KMS-11 (cell line): ENCODE data around the gene FGGY.

ENCODE experiments used
- H2AFZ ChIP-seq: fragments of 200-600 bp; sonication (generic); 2 replicates; pipeline ENCODE4 v1.6.1; 2016; ENCODE audit warnings: antibody characterized with exemption, mixed run types, low read depth
- H3K27ac ChIP-seq: fragments of 200-600 bp; sonication (generic); 2 replicates; pipeline ENCODE4 v1.6.1; 2016; ENCODE audit warnings: mild to moderate bottlenecking, mixed run types
- H3K27me3 ChIP-seq: fragments of 200-600 bp; sonication (generic); 2 replicates; pipeline ENCODE4 v1.6.1; 2017; ENCODE audit warnings: mild to moderate bottlenecking, low read depth, mixed run types, moderate library complexity; ENCODE audit not compliant: insufficient read depth
- H3K36me3 ChIP-seq: fragments of 200-600 bp; sonication (generic); 2 replicates; pipeline ENCODE4 v1.6.1; 2017; ENCODE audit warnings: mild to moderate bottlenecking, mixed run types; ENCODE audit not compliant: insufficient read depth
- H3K4me1 ChIP-seq: fragments of 200-600 bp; sonication (generic); 2 replicates; pipeline ENCODE4 v1.6.1; 2016; ENCODE audit warnings: mild to moderate bottlenecking, low read depth, mixed run types; ENCODE audit not compliant: poor library complexity, severe bottlenecking
- H3K4me2 ChIP-seq: fragments of 200-600 bp; sonication (generic); 2 replicates; pipeline ENCODE4 v1.7.0; 2016; ENCODE audit warnings: mild to moderate bottlenecking, mixed run types
- H3K4me3 ChIP-seq: fragments of 200-600 bp; sonication (generic); IDR thresholded peaks from 2 replicates; pipeline ENCODE4 v1.6.1; 2017; ENCODE audit warnings: low read depth, low read length, mixed read lengths; ENCODE audit not compliant: insufficient read depth
- H3K79me2 ChIP-seq: fragments of 200-600 bp; sonication (generic); 2 replicates; pipeline ENCODE4 v1.6.1; 2016; ENCODE audit warnings: low read depth, mixed run types; ENCODE audit not compliant: insufficient read depth
- H3K9ac ChIP-seq: fragments of 200-600 bp; sonication (generic); 2 replicates; pipeline ENCODE4 v1.6.1; 2016; ENCODE audit warnings: mild to moderate bottlenecking, mixed run types
- H4K20me1 ChIP-seq: fragments of 200-600 bp; sonication (generic); 2 replicates; pipeline ENCODE4 v1.6.1; 2016; ENCODE audit warnings: mild to moderate bottlenecking, mixed run types; ENCODE audit not compliant: insufficient read depth
- TF ChIP-seq, protein P1 (sequence below): fragments of 200-600 bp; sonication (generic); conservative IDR thresholded peaks from 2 replicates; pipeline ENCODE4 v1.6.1; 2017; ENCODE audit warnings: low read depth, mild to moderate bottlenecking, antibody characterized with exemption, low read length, moderate library complexity, mixed read lengths

Gene FGGY

DNA sequence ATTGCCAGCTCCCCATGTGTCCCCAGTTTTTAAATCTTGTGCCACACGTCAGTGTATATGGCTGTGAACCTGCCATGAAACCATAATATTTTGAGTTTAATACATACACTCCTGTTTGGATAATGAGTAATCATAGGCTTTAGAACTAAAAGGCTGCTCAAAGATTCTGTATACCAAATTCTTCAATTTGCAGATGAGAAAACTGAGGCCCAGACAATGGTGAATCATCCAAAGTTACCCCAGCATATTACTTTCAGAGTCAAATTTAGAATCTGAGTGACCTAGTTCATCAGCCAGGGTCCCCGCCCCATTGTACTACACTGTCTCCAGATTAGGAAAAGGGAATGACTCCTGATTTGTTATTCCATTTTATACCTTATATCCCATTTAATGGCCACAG lies 224.6 kb downstream of the FGGY start:
- Histone ChIP-seq H3K4me2 (no peak overlapping the region), H3K9ac (no peak overlapping the region), H3K36me3 (no peaks in the 10 kb centered on the region), H2AFZ (no peak overlapping the region), H3K4me3 (no peak overlapping the region), H4K20me1 (no peaks in the 10 kb centered on the region), H3K27ac (no peak overlapping the region), H3K79me2 (no peaks in the 10 kb centered on the region), H3K4me1 (no peaks in the 10 kb centered on the region), H3K27me3 (no peaks in the 10 kb centered on the region)
- TF ChIP-seq, protein P1, sequence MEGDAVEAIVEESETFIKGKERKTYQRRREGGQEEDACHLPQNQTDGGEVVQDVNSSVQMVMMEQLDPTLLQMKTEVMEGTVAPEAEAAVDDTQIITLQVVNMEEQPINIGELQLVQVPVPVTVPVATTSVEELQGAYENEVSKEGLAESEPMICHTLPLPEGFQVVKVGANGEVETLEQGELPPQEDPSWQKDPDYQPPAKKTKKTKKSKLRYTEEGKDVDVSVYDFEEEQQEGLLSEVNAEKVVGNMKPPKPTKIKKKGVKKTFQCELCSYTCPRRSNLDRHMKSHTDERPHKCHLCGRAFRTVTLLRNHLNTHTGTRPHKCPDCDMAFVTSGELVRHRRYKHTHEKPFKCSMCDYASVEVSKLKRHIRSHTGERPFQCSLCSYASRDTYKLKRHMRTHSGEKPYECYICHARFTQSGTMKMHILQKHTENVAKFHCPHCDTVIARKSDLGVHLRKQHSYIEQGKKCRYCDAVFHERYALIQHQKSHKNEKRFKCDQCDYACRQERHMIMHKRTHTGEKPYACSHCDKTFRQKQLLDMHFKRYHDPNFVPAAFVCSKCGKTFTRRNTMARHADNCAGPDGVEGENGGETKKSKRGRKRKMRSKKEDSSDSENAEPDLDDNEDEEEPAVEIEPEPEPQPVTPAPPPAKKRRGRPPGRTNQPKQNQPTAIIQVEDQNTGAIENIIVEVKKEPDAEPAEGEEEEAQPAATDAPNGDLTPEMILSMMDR, result no peak

DNA sequence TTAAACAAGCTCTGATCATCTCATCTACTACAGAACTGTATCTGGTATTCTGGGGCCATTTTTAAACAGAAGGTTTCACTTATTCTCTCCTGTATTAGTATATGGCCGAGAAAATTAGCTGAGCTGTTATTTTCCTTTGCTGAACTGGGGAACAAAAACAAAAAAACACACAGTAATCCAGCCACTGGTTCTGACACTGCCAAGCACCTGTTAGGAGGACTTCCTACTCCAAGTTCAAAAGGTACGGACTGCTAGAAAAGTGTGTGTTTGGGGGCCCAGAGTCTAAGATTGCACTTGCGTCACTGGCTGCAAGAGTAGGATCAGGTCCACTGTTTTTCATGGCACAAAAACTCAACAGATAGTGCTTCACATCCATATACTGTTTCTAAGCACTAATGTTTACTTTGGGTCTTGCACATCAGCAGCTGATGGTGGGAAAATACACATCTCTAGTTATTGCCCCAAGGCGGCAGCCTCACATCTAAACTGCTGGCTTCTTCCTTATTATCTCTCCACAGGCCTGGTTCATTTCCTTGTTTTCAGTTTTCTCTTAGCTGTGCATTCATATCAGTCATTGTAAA lies 226.1 kb downstream of the FGGY start:
- H3K27me3 ChIP-seq, result no peaks in the 10 kb centered on the region
- no peak overlapping the region for H3K9ac ChIP-seq
- no peaks in the 10 kb centered on the region for H3K79me2 ChIP-seq
- no peak overlapping the region for H3K4me3 ChIP-seq
- H2AFZ ChIP-seq, result no peak overlapping the region
- H4K20me1 ChIP-seq, result no peaks in the 10 kb centered on the region
- no peaks in the 10 kb centered on the region for H3K36me3 ChIP-seq
- H3K27ac ChIP-seq, result no peak overlapping the region
- TF ChIP-seq, protein P1, result no peak
- H3K4me2 ChIP-seq, result no peak overlapping the region
- H3K4me1 ChIP-seq, result no peaks in the 10 kb centered on the region

DNA sequence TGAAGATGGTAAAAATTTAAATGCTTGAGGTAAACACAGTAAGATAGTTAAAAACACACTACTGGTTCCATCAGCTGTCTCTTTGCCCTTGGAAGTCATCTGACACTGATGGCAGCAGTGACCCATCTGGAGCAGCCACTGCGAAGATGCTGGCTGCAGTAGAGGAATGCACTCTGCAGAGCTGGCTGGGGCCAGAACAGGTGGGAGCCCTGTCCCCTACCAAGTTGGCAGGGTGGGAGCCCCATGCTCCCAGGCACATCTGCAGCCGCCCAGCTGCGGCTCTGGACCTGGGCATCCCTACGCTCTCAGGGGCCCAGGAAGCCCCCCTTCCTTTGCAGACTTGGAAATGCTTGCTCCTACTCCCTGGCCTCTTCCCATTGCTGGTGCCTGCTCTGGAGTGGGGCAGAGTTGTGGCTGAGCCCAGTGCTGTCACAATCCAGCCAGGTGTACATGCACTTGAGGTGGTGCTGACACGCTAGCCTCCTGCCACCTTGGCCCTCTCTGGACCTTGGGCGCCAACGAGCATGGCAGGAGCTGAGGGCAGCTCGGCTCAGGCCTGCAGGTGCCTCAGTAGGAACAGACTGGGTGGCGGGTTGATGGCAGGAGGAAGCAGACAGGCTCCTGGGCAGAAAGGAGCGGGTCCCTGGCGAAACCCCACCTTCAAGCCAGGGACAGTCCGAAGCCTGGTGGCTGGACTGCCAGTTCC lies 227.0 kb downstream of the FGGY start:
- H3K36me3 ChIP-seq, result no peaks in the 10 kb centered on the region
- no peaks in the 10 kb centered on the region for H3K4me1 ChIP-seq
- H3K4me2 ChIP-seq, result no peak overlapping the region
- H3K27ac ChIP-seq, result no peak overlapping the region
- TF ChIP-seq, protein P1, result no peak
- H3K27me3 ChIP-seq, result no peaks in the 10 kb centered on the region
- no peak overlapping the region for H3K4me3 ChIP-seq
- H3K79me2 ChIP-seq, result no peaks in the 10 kb centered on the region
- H3K9ac ChIP-seq, result no peak overlapping the region
- H2AFZ ChIP-seq, result no peak overlapping the region
- H4K20me1 ChIP-seq, result no peaks in the 10 kb centered on the region

DNA sequence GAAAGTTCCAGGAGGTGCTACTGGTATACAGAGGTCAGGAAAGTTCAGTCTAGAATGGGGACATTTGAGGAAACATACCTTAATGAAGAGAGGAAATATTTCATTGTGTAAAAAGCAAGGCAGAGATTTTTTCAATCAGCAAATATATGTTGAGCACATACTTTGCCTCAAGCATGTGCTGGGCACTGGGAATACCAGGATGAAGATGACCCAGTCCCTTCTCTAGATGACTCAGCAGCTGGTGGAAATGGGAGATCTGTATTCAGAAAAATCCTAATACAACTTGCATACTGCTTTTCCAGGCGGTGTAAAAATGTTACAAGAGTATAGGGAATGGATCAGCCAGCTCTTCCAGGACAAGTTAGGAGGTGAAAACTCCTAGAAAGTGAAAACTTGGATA lies 229.3 kb downstream of the FGGY start:
- H3K4me3 ChIP-seq, result no peak overlapping the region
- H3K79me2 ChIP-seq, result no peaks in the 10 kb centered on the region
- TF ChIP-seq, protein P1, result no peak
- H3K4me1 ChIP-seq, result no peaks in the 10 kb centered on the region
- H3K27ac ChIP-seq, result no peak overlapping the region
- no peaks in the 10 kb centered on the region for H4K20me1 ChIP-seq
- H3K27me3 ChIP-seq, result no peaks in the 10 kb centered on the region
- H3K9ac ChIP-seq, result no peak overlapping the region
- no peaks in the 10 kb centered on the region for H3K36me3 ChIP-seq
- no peak overlapping the region for H3K4me2 ChIP-seq
- H2AFZ ChIP-seq, result no peak overlapping the region
